NCI-H748 treated with DMSO at 0.1 percent for 48 hours (cell line): Measurements from ENCODE around the gene SRBD1.

Experiments
- DNase-seq: peaks from one replicate; lab custom pipeline; 2025; lab: John Stamatoyannopoulos, UW

SRBD1 gene

DNA sequence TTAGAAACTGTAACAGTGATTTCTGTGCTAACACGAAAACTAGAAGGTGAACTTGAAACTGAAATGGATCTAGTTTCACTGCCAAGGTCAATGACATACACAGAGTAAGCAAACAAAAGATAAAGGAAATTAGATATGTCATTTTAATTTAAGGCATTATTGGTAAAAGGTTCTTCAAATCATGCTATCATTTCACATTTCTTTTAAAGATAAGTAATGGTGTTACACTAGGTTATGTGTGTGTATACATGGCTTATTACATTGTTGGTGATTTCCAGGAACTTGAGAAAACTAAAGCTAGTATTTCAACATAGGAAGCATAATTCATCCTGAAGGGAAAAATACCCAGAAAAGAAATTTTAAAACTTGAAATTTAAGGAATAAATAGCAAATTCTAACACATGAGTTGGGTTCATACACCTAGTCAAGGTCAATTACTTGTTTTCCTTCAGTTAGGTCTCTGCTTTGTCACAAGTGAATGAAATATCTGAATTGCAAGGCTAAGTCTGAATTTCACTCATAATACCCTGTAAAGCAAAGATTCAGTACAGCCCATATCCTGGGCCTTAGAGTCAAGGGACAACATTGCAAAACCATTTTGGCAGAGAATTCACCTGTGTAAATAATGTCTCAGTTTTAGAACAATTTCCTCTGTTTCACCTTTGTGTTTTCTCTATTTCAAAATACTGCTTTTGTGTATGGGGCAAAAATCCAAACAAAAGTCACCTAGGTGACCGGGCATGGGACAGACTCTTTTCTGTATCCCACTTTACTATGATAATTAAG lies 141.6 kb downstream of the SRBD1 start:
- peak; percentile 87 for DNase-seq

DNA sequence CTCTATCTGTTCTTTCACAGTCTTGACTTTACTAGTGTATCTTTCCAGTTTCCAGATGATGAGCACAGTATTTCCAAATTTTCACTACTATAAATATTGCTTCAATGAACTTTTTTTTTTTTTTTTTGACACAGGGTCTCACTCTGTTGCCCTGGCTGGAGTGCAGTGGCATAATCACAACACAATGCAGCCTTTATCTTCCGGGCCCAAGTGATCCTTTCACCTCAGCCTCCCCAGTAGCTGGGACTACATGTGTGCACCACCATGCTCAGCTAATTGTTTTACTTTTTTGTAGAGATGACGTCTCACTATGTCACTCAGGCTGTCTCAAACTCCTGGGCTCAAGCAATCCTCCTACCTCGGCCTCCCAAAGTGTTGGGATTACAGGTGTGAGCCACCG lies 142.8 kb downstream of the SRBD1 start:
- DNase-seq, result no peak

DNA sequence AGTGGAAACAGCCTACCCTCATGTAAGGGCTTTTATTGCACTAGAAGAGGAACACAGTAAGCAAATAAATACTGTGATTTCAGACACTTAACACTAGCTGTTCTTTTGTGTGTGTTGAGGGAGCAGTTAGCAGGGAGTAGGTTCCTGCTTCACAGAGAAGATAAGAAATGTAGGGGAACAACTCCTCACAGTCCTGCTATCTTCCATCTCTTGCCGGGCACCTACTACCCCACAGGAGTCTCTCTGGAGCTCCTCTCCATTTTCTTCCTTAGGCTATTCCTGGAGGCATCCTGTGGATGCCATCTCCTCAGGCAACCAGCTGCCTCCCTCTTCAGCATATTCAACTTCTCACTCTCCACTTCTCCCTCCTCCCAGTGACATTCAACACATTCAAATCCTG lies 145.0 kb downstream of the SRBD1 start:
- peak; percentile 20 for DNase-seq

DNA sequence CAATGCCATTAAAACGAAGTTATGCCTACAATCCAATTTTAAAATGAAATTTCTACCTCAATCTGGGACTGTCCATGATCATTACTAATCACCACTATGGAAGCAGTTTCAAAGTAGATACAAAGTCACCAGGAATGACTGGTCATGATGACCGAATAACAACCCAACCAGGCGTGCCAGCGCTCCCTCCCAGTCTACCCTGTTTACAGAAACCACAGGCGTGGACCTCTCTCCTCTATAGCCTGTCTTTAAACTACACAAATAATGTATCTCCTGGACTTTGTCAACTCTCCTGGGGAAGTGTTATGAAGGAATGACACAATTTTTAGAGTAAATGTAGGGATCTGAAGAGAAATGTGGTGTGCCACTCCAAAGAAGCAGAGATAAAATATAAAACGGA lies 150.2 kb downstream of the SRBD1 start:
- DNase-seq, result no peak

DNA sequence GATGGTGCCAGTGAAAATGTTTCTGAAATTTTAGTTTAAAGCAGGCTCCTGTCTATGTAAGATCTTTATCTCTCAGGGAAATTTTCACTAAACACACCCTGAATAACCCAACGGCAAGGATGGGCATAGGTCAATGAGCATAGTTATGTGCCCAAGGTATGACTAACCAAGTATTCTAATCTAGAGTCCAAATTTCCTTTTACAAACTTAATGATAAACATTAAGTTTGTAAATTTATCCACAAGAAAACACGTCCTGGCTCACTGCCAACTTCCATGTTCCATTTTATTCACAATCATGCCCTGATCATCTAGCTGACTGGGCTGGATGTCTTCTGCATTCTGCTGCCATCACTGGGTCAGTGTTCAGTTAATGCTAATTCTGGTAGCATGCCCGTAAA lies 151.2 kb downstream of the SRBD1 start:
- DNase-seq, result no peak

DNA sequence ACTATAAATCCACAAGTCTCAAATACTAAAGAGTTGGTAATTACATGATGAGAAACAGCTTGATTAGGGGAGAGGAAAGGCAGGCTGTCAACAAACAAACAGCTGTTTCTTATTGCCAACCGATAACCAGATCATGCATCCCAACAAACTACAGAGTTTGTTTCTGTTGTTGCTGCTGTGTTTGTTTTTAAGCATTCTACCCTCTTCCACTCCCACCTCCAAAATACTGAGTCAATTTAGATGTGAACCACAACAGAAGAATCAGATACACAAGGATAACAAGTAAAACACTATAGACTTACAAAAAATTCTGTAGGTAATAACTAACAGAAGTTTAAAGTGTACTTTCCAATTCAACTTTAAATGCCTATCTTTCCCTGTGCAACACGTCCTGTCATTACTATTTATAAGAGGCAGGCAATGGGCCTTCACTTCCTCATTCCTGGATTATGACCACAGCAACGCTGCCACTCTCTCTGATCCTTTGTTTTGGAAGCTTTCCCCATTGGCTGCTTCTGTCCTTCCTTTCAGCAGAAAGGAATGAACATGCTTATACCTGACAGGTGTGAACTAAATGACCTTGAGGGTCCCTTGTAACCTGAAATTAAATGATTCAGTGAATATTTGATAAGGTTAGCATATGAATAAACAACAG lies 152.0 kb downstream of the SRBD1 start:
- DNase-seq, result no peak

DNA sequence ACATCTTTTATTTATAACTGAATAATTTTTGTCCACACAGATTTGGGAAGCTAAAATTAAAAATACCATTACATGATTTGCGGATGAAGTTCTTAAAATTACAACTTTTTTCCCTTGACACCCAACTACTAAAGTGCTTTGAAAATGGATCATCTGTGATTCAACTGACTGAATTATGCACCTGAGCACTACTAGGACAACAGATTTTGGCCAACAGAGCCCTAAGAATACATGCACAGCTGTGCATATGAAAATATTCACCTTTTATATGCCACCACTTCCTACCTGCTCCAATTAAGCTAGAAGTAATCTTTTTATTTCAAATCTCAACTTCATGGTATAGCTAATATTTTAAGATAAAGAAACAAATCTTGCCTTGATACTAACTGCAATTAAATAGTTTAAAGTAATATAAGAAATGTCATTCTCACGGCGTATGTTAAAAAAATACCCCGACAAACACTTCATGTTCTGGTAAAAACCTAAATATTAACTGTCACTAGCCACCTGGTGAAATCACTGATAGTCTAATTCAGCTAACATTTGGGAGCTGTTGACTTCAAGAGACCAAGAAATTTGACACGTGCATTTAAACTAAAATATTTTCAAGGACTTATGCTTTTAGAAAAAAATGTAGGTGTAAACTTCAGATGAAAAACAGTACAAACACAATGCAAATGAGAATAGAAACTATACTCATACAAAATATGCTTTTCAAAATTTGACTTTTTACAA lies 153.7 kb downstream of the SRBD1 start:
- DNase-seq, result no peak

DNA sequence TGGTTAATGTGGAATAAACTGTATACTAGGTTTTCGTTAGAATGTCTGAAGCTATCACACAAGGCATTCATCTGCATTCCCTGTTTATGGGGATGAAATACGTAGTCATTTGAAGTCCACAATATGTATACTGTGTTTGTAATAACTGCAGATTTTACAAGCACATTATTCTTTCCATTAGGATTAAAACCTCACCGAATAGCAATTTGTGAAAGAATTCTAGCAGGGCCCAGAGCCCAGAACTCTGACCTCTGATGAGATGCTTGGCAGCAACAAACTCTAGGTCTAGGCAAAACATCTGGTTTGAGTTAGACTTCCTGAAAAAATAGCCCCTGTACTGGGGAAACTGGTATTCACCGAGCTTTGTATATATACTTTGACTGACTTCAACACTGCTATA lies 158.2 kb downstream of the SRBD1 start:
- no peak for DNase-seq

DNA sequence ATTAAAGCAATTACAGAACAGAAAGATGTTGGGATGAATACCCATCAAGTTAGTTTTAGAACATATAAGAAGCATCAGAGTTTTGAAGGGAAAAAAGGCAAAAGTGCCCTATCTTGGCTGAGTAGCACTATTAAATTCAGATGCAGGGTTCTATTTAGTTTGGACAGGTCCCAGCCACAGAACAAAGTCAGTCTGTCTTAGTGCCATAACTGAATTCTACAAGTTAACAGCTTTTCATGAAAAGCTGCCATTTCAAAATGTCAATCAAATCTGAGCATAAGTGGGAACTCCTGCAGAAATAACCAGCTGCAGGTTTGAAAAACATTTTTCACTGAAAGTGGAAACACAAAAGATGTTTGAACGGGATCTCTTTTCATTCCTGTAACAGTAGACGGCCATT lies 160.4 kb downstream of the SRBD1 start:
- peak; percentile 32 for DNase-seq

DNA sequence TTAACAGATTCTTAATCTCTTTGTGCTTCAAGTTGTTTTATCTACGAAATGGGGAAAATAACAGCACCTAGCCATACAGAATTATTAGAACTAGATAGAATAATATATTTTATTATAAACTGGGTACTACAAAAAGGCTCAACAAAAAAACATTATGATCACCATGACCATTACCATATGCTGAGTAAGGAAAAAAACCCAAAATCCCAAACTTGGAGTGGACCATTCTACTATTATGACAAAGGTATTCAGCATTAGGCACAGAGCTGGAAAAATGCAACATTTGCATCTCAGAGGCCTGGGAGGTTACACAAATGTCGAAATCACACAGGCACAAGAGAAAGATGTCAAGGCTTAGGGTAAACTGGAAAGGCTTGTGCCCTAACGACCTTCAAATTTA lies 162.8 kb downstream of the SRBD1 start:
- no peak for DNase-seq

DNA sequence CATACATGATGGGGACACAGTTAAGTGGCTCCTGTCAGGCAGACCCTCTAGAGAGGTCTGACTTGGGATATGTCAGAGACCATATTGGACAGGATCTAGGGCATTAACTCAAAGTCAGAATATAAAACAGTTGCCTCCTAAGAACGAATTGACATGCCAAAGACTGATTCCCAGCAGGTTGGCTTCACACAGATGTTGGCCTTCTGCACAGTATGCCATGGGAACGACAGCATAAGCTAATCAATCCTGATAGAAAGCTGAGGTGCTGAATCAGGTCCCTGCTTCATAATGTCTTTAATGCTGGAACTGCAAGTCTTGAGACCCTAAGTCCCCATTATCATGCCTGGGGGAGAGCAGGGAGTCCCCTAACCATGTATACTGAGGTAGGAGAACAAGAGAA lies 165.1 kb downstream of the SRBD1 start:
- DNase-seq, result no peak

DNA sequence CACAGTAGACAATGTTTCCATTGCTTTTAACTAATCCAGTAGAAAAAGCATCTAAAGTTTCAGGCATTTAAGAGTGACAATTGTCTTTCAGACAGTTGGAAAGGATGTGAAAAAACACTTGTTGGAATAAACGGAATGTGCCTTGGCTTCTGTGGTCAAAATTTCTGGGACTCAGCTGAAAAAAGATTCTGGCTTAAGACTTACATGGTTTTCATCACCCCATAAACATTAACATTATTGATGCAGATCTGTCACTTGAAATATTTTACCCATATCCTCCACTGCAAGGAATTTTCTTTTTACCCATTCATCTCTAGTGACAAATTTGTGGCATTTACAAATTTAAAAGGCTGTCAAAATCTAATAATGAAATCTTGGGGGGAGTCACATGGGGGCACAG lies 166.0 kb downstream of the SRBD1 start:
- DNase-seq, result no peak

DNA sequence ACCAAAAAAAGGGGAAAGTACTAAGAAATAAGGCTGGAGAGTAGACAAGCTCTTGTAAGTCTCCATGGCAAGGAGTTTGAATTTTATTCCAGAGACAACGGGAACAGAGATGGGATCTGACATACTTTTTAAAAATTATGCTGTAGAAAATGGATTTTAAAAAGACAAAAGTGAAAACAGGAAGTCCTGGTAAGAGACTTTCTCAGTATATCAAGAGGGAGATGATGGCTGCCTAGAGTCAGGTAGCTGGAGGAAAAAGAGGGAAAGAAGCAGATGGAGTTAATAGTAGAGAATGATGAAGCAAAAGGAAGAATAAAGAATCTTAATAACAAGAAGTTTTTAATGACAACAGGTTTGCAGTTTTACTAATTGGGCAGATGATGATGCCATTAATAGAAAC lies 168.1 kb downstream of the SRBD1 start:
- DNase-seq, result no peak

DNA sequence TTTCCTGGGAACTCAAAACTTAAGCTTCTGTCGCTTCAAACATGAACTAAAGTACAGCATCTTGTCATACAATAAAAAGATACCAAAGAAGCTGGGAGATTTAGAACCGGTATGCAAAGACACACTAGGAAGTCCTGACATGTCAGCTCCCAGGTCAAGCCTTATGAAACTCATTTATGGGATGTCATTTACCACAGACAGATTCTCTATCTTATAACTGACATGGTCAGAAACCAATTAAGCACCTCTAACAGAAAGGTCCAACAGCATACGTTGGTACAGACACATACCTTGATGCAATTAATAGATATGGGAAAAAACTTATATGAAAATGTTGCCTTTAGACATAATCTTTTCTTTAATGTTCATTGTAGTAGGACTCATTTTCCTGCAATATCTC lies 169.0 kb downstream of the SRBD1 start:
- DNase-seq, result no peak

DNA sequence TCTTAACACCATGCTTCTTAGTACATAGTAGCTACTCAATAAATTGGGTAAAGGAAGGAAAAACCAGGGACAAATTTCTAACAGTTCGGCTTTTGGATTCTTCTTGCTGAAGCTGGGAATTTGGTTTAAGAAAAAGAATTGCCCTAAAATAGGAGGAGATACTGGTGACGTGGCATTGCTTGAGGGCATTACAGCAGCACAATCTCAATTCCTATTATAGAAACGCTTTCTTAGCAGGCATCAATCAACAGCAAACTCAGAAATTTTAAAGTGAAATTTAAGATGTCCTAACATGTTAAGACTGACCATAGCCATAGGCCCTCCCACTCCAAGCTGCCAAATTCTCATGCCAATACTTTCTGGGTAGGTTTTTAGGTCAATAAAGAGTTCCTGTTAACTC lies 169.5 kb downstream of the SRBD1 start:
- no peak for DNase-seq

DNA sequence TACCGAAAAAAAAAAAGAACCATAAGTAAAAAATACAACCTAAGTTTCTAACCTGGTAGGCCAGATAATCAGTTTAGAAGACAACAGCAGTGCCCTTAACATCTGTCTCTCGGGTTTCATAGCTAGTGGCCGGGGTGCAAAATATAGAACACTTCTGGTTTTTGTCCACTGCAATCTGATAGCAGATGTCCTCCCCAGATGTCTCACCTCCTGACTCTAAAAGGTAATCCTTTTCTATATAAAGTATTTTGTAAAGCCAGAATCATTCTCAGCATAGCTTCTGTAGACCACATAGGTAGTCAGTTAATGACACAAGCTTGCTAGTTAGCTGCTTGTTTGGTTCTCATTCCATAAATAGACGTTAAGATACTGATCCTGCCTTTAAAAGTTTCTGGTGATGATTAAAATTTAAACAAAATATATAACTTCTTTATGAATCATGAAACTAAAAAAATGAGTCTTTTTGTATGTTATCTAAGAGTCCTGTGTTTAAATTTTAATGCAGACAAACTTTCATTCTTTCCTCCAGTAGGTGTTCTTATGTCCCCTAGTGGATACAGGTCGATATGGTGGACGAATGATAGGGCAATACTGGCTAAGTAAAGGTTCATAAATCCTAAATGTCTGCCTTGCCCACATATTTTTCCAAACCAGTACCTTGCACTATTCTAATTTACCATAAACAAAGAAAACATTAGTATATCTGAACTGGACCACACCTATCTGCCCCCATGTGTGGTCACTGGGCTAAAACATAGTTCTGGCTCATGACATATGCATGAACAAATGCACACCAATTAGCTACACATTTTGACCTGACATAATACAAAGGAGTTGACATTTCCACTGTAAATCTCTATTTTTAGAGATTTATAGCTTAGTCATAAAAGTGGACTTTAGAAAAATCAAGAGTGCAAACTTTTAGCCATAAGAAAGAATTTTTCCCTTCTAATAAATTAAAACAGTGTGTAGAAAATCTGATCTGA lies 171.0 kb downstream of the SRBD1 start:
- DNase-seq, result no peak

DNA sequence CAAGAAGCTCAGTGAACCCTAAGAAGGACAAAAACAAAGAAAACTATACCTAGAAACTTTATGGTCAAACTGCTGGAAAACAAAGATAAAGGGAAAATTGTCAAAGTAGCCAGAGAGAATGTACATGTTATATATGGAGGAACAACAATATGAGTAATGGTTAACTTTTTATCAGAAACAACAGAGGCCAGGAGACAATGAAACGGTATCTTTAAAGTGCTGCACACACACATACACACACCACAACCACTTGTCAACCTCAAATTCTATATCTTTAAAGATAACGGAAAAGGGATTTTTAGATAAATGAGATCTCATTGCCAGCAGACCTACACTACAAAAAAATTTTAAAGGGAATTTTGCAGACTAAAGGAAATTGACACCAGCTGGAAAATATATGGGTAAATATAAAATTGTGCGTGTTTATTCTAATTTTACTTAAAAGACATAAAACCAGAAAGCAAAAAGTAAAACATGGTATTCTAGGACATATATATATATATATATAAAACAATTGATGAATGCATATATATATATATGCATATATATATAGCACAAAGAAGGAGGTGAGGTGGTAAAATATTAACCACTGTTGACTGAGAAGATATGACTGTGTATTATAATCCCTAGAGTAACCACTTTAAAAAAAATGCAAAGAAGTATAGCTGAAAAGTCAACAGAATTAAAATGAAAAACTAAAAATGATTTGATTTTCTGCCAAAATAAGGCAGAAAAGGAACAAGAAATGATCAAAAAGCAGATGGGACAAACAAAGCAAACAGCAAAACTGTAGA lies 172.0 kb downstream of the SRBD1 start:
- no peak for DNase-seq

DNA sequence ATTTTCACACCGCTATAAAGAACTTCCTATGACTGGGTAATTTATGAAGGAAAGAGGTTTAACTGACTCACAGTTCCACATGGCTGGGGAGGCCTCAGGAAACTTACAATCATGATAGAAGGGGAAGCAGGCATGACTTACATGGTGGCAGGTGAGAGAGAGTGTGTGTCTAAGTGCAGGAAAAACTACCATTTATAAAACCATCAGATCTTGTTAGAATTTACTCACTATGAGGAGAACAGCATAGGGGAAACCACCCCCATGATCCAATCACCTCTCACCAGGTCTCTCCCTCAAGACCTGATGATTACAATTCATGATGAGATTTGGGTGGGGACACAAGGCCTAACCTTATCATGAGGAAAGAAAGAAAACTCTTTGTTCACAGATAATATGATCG lies 174.6 kb downstream of the SRBD1 start:
- no peak for DNase-seq

DNA sequence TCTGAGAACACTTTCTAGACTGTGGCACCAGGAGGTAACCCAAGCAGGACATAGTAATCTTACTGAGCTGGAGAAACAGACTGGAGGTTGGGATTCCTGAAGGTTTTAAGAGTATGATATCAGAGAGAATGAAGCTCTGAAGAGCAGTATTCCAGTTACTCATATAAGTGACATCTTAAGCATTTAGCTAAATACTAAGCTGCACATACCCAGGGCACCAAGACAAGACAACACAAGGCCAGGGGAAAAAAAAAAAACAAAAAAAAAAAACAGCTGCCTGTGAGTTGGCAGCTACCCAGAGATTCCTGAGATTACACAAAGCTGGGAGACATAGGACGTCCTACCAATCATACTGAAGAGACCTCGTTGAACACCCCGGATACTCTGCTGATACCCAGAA lies 175.8 kb downstream of the SRBD1 start:
- DNase-seq, result no peak

DNA sequence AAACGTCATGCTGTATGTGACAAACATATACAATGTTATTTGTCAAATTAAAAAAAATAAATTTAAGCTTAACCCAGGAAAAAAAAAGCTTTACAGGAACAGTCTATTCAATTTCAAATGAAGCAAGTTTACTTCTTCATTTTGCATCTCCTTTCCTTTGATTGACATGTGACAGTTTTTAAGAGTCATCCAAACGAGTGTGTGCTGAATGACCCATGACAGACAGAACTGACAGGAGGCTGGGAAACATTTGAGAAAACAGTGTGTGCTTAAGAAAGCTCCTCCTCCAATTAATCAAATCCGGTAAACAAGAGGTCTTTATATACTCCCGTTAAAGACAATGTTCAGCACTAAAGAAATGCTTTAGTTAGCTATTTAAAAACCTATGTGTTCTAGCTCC lies 177.7 kb downstream of the SRBD1 start:
- DNase-seq, result no peak

DNA sequence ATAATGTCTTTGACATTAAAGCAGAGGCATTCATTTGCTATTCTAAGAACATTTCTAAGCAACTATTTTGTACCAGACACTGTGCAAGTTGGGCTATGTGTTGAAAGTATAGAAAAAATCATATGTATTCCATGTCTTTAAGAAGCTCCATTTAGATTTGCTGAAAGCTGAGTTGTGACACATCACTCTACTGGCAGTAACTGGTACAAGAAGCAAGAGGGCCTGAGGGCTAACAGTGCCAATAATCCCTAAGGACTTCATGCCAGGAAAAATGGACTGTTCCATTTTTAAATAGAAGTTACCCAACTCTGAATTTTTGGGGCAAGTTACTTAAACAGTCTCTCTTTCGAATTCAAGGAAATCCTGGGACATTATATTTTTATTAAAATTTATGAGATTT lies 178.7 kb downstream of the SRBD1 start:
- no peak for DNase-seq
